ENCODE measurements around the gene RRAGC. TPM values are rescaled to one million over a fixed set of nuclear protein-coding genes. Genes with fewer than 3 reads are reported as not detected.

Gene RRAGC
- total and polyA plus RNA-seq, 9 of the 15 experiments (the other 6 are each of a cell fraction or from before 2014, with no cell fraction given), result 3.9 to 16.9 (median 10.9) TPM

DNA sequence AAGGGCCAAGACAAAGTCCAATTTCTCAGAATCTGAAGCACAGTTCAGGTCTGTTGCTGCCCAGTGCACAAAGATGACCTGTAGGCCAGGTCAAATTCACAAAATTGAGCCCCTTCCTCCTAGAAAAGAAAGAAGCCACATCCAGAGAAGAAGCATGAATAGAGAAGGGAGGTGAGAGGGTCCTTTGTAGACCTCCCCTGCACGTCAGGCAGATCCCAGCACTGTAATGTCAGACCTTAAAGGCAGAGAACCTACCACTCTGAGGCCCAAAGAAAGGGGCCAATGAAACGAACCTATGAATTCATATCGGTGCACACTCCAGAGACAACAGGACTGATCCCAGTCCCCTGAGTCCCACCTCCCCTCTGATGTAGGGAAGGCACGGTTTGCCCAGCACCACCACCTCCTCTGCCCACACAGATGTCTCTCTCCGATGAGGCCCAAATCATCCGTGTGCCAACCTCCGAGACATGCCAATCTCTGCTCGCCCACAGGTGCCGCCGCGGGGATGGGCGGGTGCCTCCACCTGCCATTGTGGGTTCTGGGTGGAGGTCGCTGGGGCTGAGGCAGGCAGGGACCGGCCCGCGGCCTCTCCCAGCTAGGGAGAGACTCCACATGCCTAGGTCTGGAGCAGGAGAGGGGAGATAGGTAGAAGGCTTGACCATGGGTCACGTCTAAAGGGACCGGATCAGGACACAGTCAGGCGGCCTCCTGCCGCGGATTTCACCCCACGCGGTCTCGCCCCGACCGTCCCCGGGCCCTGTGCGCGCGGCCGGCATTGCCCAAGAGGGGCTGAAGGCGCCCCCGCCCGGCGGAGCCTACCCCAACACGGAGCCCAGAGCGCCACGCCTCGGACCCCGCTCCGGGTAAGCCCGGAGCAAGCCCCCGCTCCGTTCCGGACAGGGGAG, 42.1 kb downstream of the RRAGC start (continued):
- TF ChIP-seq, protein P1, sequence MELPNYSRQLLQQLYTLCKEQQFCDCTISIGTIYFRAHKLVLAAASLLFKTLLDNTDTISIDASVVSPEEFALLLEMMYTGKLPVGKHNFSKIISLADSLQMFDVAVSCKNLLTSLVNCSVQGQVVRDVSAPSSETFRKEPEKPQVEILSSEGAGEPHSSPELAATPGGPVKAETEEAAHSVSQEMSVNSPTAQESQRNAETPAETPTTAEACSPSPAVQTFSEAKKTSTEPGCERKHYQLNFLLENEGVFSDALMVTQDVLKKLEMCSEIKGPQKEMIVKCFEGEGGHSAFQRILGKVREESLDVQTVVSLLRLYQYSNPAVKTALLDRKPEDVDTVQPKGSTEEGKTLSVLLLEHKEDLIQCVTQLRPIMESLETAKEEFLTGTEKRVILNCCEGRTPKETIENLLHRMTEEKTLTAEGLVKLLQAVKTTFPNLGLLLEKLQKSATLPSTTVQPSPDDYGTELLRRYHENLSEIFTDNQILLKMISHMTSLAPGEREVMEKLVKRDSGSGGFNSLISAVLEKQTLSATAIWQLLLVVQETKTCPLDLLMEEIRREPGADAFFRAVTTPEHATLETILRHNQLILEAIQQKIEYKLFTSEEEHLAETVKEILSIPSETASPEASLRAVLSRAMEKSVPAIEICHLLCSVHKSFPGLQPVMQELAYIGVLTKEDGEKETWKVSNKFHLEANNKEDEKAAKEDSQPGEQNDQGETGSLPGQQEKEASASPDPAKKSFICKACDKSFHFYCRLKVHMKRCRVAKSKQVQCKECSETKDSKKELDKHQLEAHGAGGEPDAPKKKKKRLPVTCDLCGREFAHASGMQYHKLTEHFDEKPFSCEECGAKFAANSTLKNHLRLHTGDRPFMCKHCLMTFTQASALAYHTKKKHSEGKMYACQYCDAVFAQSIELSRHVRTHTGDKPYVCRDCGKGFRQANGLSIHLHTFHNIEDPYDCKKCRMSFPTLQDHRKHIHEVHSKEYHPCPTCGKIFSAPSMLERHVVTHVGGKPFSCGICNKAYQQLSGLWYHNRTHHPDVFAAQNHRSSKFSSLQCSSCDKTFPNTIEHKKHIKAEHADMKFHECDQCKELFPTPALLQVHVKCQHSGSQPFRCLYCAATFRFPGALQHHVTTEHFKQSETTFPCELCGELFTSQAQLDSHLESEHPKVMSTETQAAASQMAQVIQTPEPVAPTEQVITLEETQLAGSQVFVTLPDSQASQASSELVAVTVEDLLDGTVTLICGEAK (IDR thresholded peaks at IDR 0.05), result no peak
- TF ChIP-seq, protein P1 (CRISPR knock-in tag; IDR thresholded peaks at IDR 0.05), result no peak
- TF ChIP-seq CHD4 (IDR thresholded peaks at IDR 0.05; ENCODE audit: insufficient read depth, insufficient replicate concordance, low read depth, low read length, poor library complexity, severe bottlenecking) (peak; percentile 36), SNRNP70 (optimal IDR thresholded peaks at IDR 0.05; ENCODE audit: low read depth, low read length) (no peak), ZEB2 (IDR thresholded peaks at IDR 0.05) (no peak), U2AF1 (optimal IDR thresholded peaks at IDR 0.05; ENCODE audit: low read depth, low read length) (no peak), FIP1L1 (IDR thresholded peaks at IDR 0.05; ENCODE audit: low read depth, low read length, poor library complexity, severe bottlenecking) (peak; percentile 53), ZNF324 (CRISPR knock-in tag; IDR thresholded peaks at IDR 0.05) (no peak), CBX3 (IDR thresholded peaks at IDR 0.05; ENCODE audit: borderline replicate concordance in 1 of 2, low read length in 2 of 2) (peak in 1 of 2 experiments; percentile 46; a peak in 1 of 3 replicates), ZNF511 (CRISPR knock-in tag; IDR thresholded peaks at IDR 0.05) (no peak), RERE (CRISPR knock-in tag; IDR thresholded peaks at IDR 0.05; ENCODE audit: borderline replicate concordance) (no peak)
